GM04504 (cell line): ENCODE measurements around the gene TRMT10B.
"Not testable (repeated sequence)": the region's sequence is repeated elsewhere in the genome, so short reads cannot be mapped to it uniquely, and the experiment has no call there.

Source experiments
- DNase-seq: peaks from one replicate; pipeline ENCODE4 v3.0.0-alpha.2; 2012; ENCODE audit warnings: low read depth

The TRMT10B gene

GRCh38 chr9:37800631-37801286, 47.2 kb downstream of the TRMT10B start, which contains the start of gene DCAF10:
DCAF10 (plus strand) TSS chr9:37800797; CDS start chr9:37800867, 70 bp downstream.
- peak; percentile 62 for DNase-seq

GRCh38 chr9:37801287-37801850, 47.8 kb downstream of the TRMT10B start:
- no peak for DNase-seq

DNA sequence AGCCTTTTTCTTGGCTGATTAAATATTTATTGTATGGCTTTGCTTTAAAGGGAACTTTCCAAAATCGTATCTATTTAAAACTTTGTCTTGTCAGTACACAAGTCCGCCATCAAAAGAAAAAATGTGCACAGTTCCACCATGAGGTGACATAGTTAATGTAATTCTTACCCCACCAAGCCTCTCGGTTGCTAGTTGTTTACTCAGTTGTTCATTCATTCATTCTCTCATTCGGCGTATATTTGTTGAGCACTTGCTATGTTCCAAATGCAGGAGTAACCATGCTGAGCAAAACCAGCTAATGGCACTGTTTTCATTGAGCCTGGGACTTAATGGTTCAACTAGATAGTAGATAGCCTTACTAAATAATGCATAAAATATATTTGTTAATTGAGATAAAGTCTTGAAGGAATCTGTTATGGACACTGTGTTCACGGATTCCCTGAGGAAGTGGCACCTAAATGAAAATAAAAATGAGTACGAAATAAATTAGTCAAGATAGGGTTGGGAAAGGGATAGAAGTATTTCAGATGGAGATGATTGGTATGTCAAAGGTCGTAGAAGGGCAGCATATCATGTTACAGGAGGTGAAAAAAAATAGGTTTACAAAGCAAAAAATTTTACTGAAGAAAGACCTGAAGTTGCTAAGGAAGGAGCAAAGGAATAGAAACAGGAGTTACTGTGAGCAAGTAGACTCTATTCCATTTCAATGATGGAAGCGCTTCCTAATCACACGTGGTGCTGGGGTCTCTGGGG, 48.5 kb downstream of the TRMT10B start:
- no peak for DNase-seq

- DNase-seq = no peak
Measured at GRCh38 chr9:37806271-37806670, 52.7 kb downstream of the TRMT10B start.

DNA sequence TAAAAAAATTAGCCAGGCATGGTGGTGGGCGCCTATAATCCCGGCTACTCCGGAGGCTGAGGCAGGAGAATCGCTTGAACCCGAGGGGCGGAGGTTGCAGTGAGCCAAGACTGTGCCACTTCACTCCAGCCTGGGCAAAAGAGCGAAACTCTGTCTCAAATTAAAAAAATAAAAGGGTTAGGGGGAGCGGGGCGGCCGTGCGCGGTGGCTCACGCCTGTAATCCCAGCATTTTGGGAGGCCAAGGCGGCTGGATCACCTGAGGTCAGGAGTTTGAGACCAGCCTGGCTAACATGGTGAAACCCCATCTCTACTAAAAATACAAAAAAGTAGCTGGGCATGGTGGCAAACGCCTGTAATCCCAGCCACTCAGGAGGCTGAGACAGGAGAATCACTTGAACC, 56.1 kb downstream of the TRMT10B start:
- DNase-seq = not testable (repeated sequence)

- DNase-seq = no peak
Measured at GRCh38 chr9:37811906-37812476, 58.4 kb downstream of the TRMT10B start.

DNA sequence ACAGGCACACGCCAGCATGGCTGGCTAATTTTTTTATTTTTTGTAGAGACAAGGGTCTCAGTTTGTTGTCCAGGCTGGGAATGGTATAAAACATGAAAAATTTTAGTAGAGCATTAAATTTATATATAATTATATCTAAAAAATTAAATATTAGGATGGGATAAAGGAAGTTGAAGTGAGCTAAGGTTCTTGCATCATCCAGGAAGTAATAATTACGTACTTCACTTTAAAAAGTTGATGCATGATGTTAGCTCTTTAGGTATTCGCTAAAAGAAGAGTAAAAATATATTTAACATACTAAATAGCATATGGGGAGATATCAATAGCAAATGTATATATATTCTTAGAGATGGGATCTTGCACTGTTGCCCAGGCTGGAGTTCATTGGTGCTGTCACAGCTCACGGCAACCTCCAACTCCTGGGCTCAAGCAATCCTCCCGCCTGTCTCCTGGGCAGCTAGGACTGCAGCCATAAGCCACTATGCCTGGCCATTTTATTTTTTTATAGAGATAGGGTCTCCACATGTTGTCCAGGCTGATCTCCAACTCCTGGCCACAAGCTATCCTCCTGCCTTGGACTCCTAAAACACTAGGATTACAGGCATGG, 59.3 kb downstream of the TRMT10B start:
- DNase-seq = no peak

GRCh38 chr9:37818849-37819248, 65.2 kb downstream of the TRMT10B start:
- DNase-seq = no peak

DNA sequence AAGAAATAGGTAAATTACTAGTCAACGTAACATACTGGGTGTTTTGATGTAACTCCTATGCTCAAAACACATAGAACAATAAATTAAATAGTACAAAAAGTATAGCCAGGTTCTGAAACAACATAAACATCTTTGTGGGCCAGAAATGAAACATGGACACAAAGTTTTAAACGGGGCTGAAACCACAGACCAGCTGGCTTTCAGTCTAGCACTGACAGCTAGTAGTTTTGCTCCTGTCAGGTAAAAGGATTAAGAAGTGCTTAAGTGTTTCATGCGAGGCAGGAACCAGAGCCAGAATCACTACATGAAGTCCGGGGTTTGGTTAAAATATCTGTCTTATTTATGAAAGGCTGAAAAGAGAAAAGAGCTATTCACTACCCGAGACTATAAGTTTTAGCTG, 66.5 kb downstream of the TRMT10B start:
- DNase-seq = no peak

- not testable (repeated sequence) for DNase-seq
Measured at GRCh38 chr9:37825174-37825573, 71.6 kb downstream of the TRMT10B start.

- DNase-seq = no peak
Measured at GRCh38 chr9:37827483-37828165, 74.0 kb downstream of the TRMT10B start.
